ENCODE data around the gene INVS.

GRCh38 chr9:100190339-100190738, 91.3 kb downstream of the INVS start:
- TF ChIP-seq POLR2A (IDR thresholded peaks at IDR 0.05; ENCODE audit: low read length), result no peak
- no peak for TF ChIP-seq GATA1 (IDR thresholded peaks at IDR 0.05; ENCODE audit: low read depth, low read length)

Data from erythroblast (primary cell).